HepG2 (cell line): ENCODE data around the gene MAML1. TPM values are rescaled to one million over a fixed set of nuclear protein-coding genes. Genes with fewer than 3 reads are reported as not detected.
A peak's percentile ranks its signal among the peaks of the same experiment; 100 is the strongest.

Experiments
- ATF6 ChIP-seq: sonication (generic); formaldehyde crosslinking; conservative IDR thresholded peaks from 2 replicates; pipeline ENCODE4 v1.4.0; 2020; ENCODE audit warnings: missing genetic modification reagents
- ATRX ChIP-seq: sonication (generic); formaldehyde crosslinking; IDR thresholded peaks from 2 replicates; pipeline ENCODE4 v1.4.0; 2020; ENCODE audit warnings: missing genetic modification reagents, borderline replicate concordance
- CBX2 ChIP-seq, 2 experiments: fragments of 200-600 bp in 1 of 2; sonication (generic); formaldehyde crosslinking in 1 of 2; IDR thresholded peaks; 2 replicates each; pipeline versions ENCODE4 v1.7.0 to v1.8.1; 2018 to 2022; ENCODE audit warnings: low read depth in 2 of 2, low read length in 1 of 2, mild to moderate bottlenecking in 1 of 2, missing genetic modification reagents in 1 of 2
- HMG20A ChIP-seq: IDR thresholded peaks from 2 replicates; pipeline ENCODE4 v1.6.1; 2016; ENCODE audit warnings: borderline replicate concordance
- KDM2A ChIP-seq: sonication (generic); formaldehyde crosslinking; IDR thresholded peaks from 2 replicates; pipeline ENCODE4 v1.4.0; 2020; ENCODE audit warnings: low read depth, missing genetic modification reagents, borderline replicate concordance
- MED1 ChIP-seq: sonication (generic); formaldehyde crosslinking; IDR thresholded peaks from 2 replicates; pipeline ENCODE4 v1.4.0; 2020; ENCODE audit warnings: missing genetic modification reagents
- PCBP2 ChIP-seq: fragments of 200-400 bp; formaldehyde crosslinking; optimal IDR thresholded peaks from 2 replicates; pipeline ENCODE3; 2018; ENCODE audit warnings: low read length, low read depth; ENCODE audit not compliant: poor library complexity, severe bottlenecking
- PRDM15 ChIP-seq: sonication (generic); formaldehyde crosslinking; IDR thresholded peaks from 2 replicates; pipeline ENCODE4 v1.4.0; 2020; ENCODE audit warnings: missing genetic modification reagents
- RBM39 ChIP-seq: fragments of 200-400 bp; formaldehyde crosslinking; IDR thresholded peaks from one replicate; pipeline ENCODE4 v1.6.1; 2018; ENCODE audit warnings: antibody characterized with exemption, mild to moderate bottlenecking, low read depth, low read length; ENCODE audit not compliant: poor library complexity, severe bottlenecking
- RFXAP ChIP-seq: sonication (generic); formaldehyde crosslinking; IDR thresholded peaks from 2 replicates; pipeline ENCODE4 v1.4.0; 2020; ENCODE audit warnings: missing genetic modification reagents, borderline replicate concordance
- RORA ChIP-seq: sonication (generic); formaldehyde crosslinking; IDR thresholded peaks from 2 replicates; pipeline ENCODE4 v1.5.0; 2020; ENCODE audit warnings: mild to moderate bottlenecking, missing genetic modification reagents, moderate library complexity
- SALL1 ChIP-seq: sonication (generic); formaldehyde crosslinking; IDR thresholded peaks from 2 replicates; pipeline ENCODE4 v1.8.0; 2022; ENCODE audit warnings: mild to moderate bottlenecking, missing genetic modification reagents
- SRSF9 ChIP-seq: fragments of 200-400 bp; formaldehyde crosslinking; IDR thresholded peaks from 2 replicates; pipeline ENCODE4 v1.6.1; 2018; ENCODE audit warnings: borderline replicate concordance, mild to moderate bottlenecking, low read depth, low read length; ENCODE audit not compliant: insufficient read depth, poor library complexity, severe bottlenecking
- SUZ12 ChIP-seq: fragments of 150-350 bp; IDR thresholded peaks from 2 replicates; pipeline ENCODE4 v1.6.1; 2014; ENCODE audit warnings: low read depth, low read length
- THAP7 ChIP-seq: sonication (generic); formaldehyde crosslinking; IDR thresholded peaks from 2 replicates; pipeline ENCODE4 v1.8.1; 2023; ENCODE audit warnings: mild to moderate bottlenecking, missing genetic modification reagents
- TOE1 ChIP-seq: sonication (generic); formaldehyde crosslinking; IDR thresholded peaks from 2 replicates; pipeline ENCODE4 v1.4.0; 2020; ENCODE audit warnings: mild to moderate bottlenecking, missing genetic modification reagents
- ZBTB37 ChIP-seq: sonication (generic); formaldehyde crosslinking; IDR thresholded peaks from 2 replicates; pipeline ENCODE4 v1.4.0; 2020; ENCODE audit warnings: mild to moderate bottlenecking, missing genetic modification reagents
- ZFP62 ChIP-seq: sonication (generic); formaldehyde crosslinking; IDR thresholded peaks from 2 replicates; pipeline ENCODE4 v1.4.0; 2020; ENCODE audit warnings: missing genetic modification reagents
- ZNF205 ChIP-seq: IDR thresholded peaks from 2 replicates; pipeline ENCODE4 v1.6.1; 2018; ENCODE audit warnings: missing biosample characterization, missing genetic modification reagents
- ZNF546 ChIP-seq: sonication (generic); formaldehyde crosslinking; conservative IDR thresholded peaks from 2 replicates; pipeline ENCODE4 v1.8.1; 2023; ENCODE audit warnings: mild to moderate bottlenecking, missing genetic modification reagents
- ZNF839 ChIP-seq: sonication (generic); formaldehyde crosslinking; IDR thresholded peaks from 2 replicates; pipeline ENCODE4 v1.4.0; 2020; ENCODE audit warnings: missing genetic modification reagents, mild to moderate bottlenecking, borderline replicate concordance
- polyA plus RNA-seq, 8 experiments: library from polyadenylated mRNA; depleted of rRNA in 3 of 8; stranded (reverse) in 7 of 8; unstranded in 1 of 8; fragments of >200 nt; fragmentation: Illumina TruSeq in 4 of 8; extraction: Trizol in 4 of 8; gene quantifications; 2 replicates each; pipeline versions ENCODE4 v1.2.1 to v1.2.3, GENCODE V29; 2011 to 2016; ENCODE audit warnings: low read depth in 4 of 8, missing spikeins in 1 of 8, mixed read lengths in 1 of 8; ENCODE audit not compliant: insufficient read depth in 1 of 8
- total RNA-seq, 5 experiments: library from RNA; depleted of rRNA; stranded (reverse); fragments of >200 nt; fragmentation: Illumina TruSeq; extraction: Trizol; gene quantifications; 2 replicates each; pipeline ENCODE4 v1.2.3, GENCODE V29; 2016; ENCODE audit warnings: low read depth in 1 of 5

MAML1 gene
- total and polyA plus RNA-seq, 2 of the 13 experiments (the other 11 are each of a cell fraction or from before 2014, with no cell fraction given) = 10.0 to 10.8 TPM

GRCh38 chr5:179819296-179820126 is 86.9 kb downstream of the MAML1 start (continued):
- no peak for TF ChIP-seq PRDM15 (CRISPR knock-in tag)
- TF ChIP-seq ZFP62 (CRISPR knock-in tag) = no peak
- no peak for TF ChIP-seq MED1
- TF ChIP-seq PCBP2 = no peak
- TF ChIP-seq ZNF839 (CRISPR knock-in tag) = no peak
- TF ChIP-seq SALL1 (CRISPR knock-in tag) = peak; percentile 20; the same call in 1 of the 2 replicates
- TF ChIP-seq RORA = no peak
- no peak for TF ChIP-seq ATRX (CRISPR knock-in tag)
- TF ChIP-seq ZBTB37 = no peak
- TF ChIP-seq TOE1 (CRISPR knock-in tag) = no peak
- TF ChIP-seq THAP7 (CRISPR knock-in tag) = no peak
- TF ChIP-seq ATF6 = no peak
- TF ChIP-seq SUZ12 = no peak
- peak; percentile 50 for TF ChIP-seq KDM2A (CRISPR knock-in tag)
- TF ChIP-seq ZNF546 = 0 out of 2 replicates have a peak, but pooled peaks have one; percentile 20
- TF ChIP-seq RFXAP (CRISPR knock-in tag) = peak; percentile 24; the same call in 1 of the 2 replicates
- TF ChIP-seq RBM39 = no peak
- no peak for TF ChIP-seq CBX2 (IDR thresholded peaks at IDR 0.05; ENCODE audit: low read depth, low read length)
- TF ChIP-seq CBX2 (CRISPR knock-in tag; IDR thresholded peaks at IDR 0.05; ENCODE audit: low read depth) = no peak
- TF ChIP-seq ZNF205 (CRISPR knock-in tag) = peak; percentile 75
- no peak for TF ChIP-seq HMG20A (CRISPR knock-in tag)
- no peak for TF ChIP-seq SRSF9
